ENCODE data around the gene VGLL4. TPM values are rescaled to one million over a fixed set of nuclear protein-coding genes. Genes with fewer than 3 reads are reported as not detected.
A peak's percentile ranks its signal among the peaks of the same experiment; 100 is the strongest.

The VGLL4 gene
- total RNA-seq, 1 donor from 2014 or later, result 82.6 TPM

DNA sequence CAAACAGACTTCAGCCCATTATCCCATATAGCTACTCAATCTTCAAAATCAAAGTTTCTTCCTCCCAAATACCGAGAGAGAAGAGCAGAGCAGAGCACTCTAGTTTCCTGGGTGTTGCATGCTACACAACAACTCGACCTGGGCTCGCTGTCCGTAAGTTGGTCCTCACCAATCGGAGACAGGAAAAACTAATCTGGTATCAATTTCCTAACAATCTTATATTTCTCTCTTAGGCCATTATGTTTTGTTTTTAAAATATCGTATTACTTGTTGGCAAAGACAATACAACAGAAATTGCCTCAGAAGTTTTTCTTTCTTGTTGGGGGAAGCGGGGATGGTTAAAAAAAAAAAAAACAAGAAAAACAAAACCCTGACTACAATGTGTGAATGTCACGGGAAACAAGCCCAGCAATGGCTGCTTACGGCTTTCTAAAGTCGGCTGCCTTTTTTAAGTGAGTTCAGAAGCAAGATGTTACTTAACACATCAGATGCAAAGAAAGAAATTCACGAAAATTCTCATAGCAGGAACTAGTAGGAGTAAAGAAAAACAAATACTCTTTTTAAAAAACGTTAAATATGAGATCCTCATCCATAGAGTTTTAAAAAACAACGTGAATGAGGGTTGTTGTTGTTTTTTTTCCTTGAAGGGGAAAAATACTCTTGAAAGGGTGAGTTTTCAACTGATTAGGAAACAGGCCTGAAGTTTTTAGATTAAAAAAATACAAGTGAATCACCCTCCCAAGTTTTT lies 1.9 kb downstream of the VGLL4 start:
- H3K4me3 Mint-ChIP-seq, result peak overlapping the region; percentile 97
- peaks cover 42% of the 10 kb centered on the region for H3F3A ChIP-seq (ENCODE audit: low read depth)
- H3K4me1 Mint-ChIP-seq, result peaks cover 58% of the 10 kb centered on the region
- H3K4me3 ChIP-seq, result peak overlapping the region; percentile 84
- no peaks in the 10 kb centered on the region for H3K36me3 ChIP-seq
- H3K27ac Mint-ChIP-seq, result peak overlapping the region; percentile 100
- H3K9ac ChIP-seq, result peak overlapping the region; percentile 72
- H2AFZ ChIP-seq (replicated peaks), result peak overlapping the region; percentile 15
- H3K9me3 Mint-ChIP-seq, result no peaks in the 10 kb centered on the region
- H3K79me2 ChIP-seq (ENCODE audit: low read depth), result peaks cover 68% of the 10 kb centered on the region
- peak; percentile 45 for DNase-seq (ENCODE audit: low spot score)
- TF ChIP-seq EZH2 (IDR thresholded peaks at IDR 0.05), result no peak
- TF ChIP-seq CTCF (IDR thresholded peaks at IDR 0.05), result no peak
- TF ChIP-seq EZH2phosphoT487 (IDR thresholded peaks at IDR 0.05), result no peak
- H3K4me1 ChIP-seq, result peaks cover 39% of the 10 kb centered on the region
- H3K27me3 ChIP-seq, result no peaks in the 10 kb centered on the region
- H4K20me1 ChIP-seq (ENCODE audit: low read depth), result peaks cover 46% of the 10 kb centered on the region
- H3K27me3 Mint-ChIP-seq (ENCODE audit: insufficient read depth, low read depth), result no peaks in the 10 kb centered on the region
- H3K36me3 Mint-ChIP-seq, result peaks cover 7% of the 10 kb centered on the region
- H3K27ac ChIP-seq, result peak overlapping the region; percentile 90
- H3K4me2 ChIP-seq, result peak overlapping the region; percentile 93
- no peaks in the 10 kb centered on the region for H3K9me3 ChIP-seq (ENCODE audit: low read depth)

GRCh38 chr3:11641316-11641682 lies 2.4 kb downstream of the VGLL4 start:
- Histone ChIP-seq H3K27ac (no peak overlapping the region), H2AFZ (replicated peaks) (no peak overlapping the region), H3K4me2 (peak overlapping the region; percentile 93), H3K9me3 (ENCODE audit: low read depth) (no peaks in the 10 kb centered on the region), H3K79me2 (ENCODE audit: low read depth) (peaks cover 73% of the 10 kb centered on the region), H4K20me1 (ENCODE audit: low read depth) (peaks cover 52% of the 10 kb centered on the region), H3K4me3 (peak overlapping the region; percentile 84), H3K9ac (no peak overlapping the region), H3K4me1 (peaks cover 44% of the 10 kb centered on the region), H3K27me3 (no peaks in the 10 kb centered on the region), H3K36me3 (no peaks in the 10 kb centered on the region), H3F3A (ENCODE audit: low read depth) (peaks cover 42% of the 10 kb centered on the region)
- H3K4me3 Mint-ChIP-seq, result peak overlapping the region; percentile 97
- H3K4me1 Mint-ChIP-seq, result peaks cover 63% of the 10 kb centered on the region
- no peaks in the 10 kb centered on the region for H3K27me3 Mint-ChIP-seq (ENCODE audit: insufficient read depth, low read depth)
- no peaks in the 10 kb centered on the region for H3K9me3 Mint-ChIP-seq
- peaks cover 7% of the 10 kb centered on the region for H3K36me3 Mint-ChIP-seq
- DNase-seq (ENCODE audit: low spot score), result no peak
- no peak for TF ChIP-seq EZH2phosphoT487 (IDR thresholded peaks at IDR 0.05)
- TF ChIP-seq CTCF (IDR thresholded peaks at IDR 0.05), result no peak
- H3K27ac Mint-ChIP-seq, result peak overlapping the region; percentile 100

GRCh38 chr3:11640009-11640673 lies 3.6 kb downstream of the VGLL4 start:
- DNase-seq (ENCODE audit: low spot score), result no peak
- Histone ChIP-seq H3K27ac (peak overlapping the region; percentile 1), H3K4me1 (peaks cover 56% of the 10 kb centered on the region), H3K4me2 (peak overlapping the region; percentile 93), H3K4me3 (peak overlapping the region; percentile 20), H2AFZ (replicated peaks) (no peak overlapping the region), H3K9me3 (ENCODE audit: low read depth) (no peaks in the 10 kb centered on the region), H3F3A (ENCODE audit: low read depth) (peaks cover 42% of the 10 kb centered on the region), H3K9ac (no peak overlapping the region), H3K36me3 (no peaks in the 10 kb centered on the region), H3K79me2 (ENCODE audit: low read depth) (peaks cover 85% of the 10 kb centered on the region), H4K20me1 (ENCODE audit: low read depth) (peaks cover 63% of the 10 kb centered on the region), H3K27me3 (no peaks in the 10 kb centered on the region)
- Mint-ChIP-seq H3K27ac (peak overlapping the region; percentile 77), H3K9me3 (no peaks in the 10 kb centered on the region), H3K27me3 (ENCODE audit: insufficient read depth, low read depth) (peaks cover under 1% of the 10 kb centered on the region), H3K4me3 (peak overlapping the region; percentile 97), H3K36me3 (peaks cover 7% of the 10 kb centered on the region), H3K4me1 (peaks cover 73% of the 10 kb centered on the region)
- TF ChIP-seq CTCF (IDR thresholded peaks at IDR 0.05) (no peak), EZH2 (IDR thresholded peaks at IDR 0.05) (no peak), EZH2phosphoT487 (IDR thresholded peaks at IDR 0.05) (no peak)

Data from neural progenitor cell (in vitro differentiated cells).